GM23338 (cell line): ENCODE results near the gene RAB40B. TPM values are rescaled to one million over a fixed set of nuclear protein-coding genes. Genes with fewer than 3 reads are reported as not detected.

Source experiments
- ATAC-seq: fragments of 200-7000 bp; cut with Tn5 transposase; 3 replicates; pipeline ENCODE4 v1.9.1; 2020
- DNase-seq: peaks from one replicate; pipeline ENCODE4 v3.0.0-alpha.2; 2015; ENCODE audit warnings: low spot score
- H2AFZ ChIP-seq: fragments of 200-600 bp; sonication (generic); 2 replicates; pipeline ENCODE4 v1.8.0; 2016; ENCODE audit warnings: antibody characterized with exemption, mild to moderate bottlenecking, moderate library complexity
- H3F3A ChIP-seq: fragments of 200-600 bp; sonication (generic); replicated peaks from 2 replicates; pipeline ENCODE4 v1.8.0; 2017; ENCODE audit warnings: antibody characterized with exemption, mixed run types, low read depth
- H3K27ac ChIP-seq: fragments of 200-600 bp; sonication (generic); 2 replicates; pipeline ENCODE4 v1.6.1; 2016; ENCODE audit warnings: low read depth
- H3K27me3 ChIP-seq: fragments of 200-600 bp; sonication (generic); 2 replicates; pipeline ENCODE4 v1.8.0; 2016; ENCODE audit warnings: mild to moderate bottlenecking, mixed run types, moderate library complexity; ENCODE audit not compliant: insufficient read depth
- H3K36me3 ChIP-seq: fragments of 200-600 bp; sonication (generic); 2 replicates; pipeline ENCODE4 v1.8.0; 2016; ENCODE audit warnings: mild to moderate bottlenecking; ENCODE audit not compliant: insufficient read depth
- H3K4me1 ChIP-seq: fragments of 200-600 bp; sonication (generic); 2 replicates; pipeline ENCODE4 v1.8.0; 2016; ENCODE audit warnings: mild to moderate bottlenecking, moderate library complexity; ENCODE audit not compliant: insufficient read depth
- H3K4me2 ChIP-seq: fragments of 200-600 bp; sonication (generic); 2 replicates; pipeline ENCODE4 v1.7.1; 2017; ENCODE audit warnings: mixed run types
- H3K4me3 ChIP-seq: fragments of 200-600 bp; sonication (generic); 2 replicates; pipeline ENCODE4 v1.6.1; 2016; ENCODE audit warnings: mixed run types
- H3K79me2 ChIP-seq: fragments of 200-600 bp; sonication (generic); replicated peaks from 2 replicates; pipeline ENCODE4 v1.8.0; 2017; ENCODE audit warnings: mild to moderate bottlenecking; ENCODE audit not compliant: insufficient read depth
- H3K9me2 ChIP-seq: fragments of 200-600 bp; sonication (generic); 2 replicates; pipeline ENCODE4 v1.8.0; 2017; ENCODE audit not compliant: insufficient read depth
- H4K20me1 ChIP-seq: fragments of 200-600 bp; sonication (generic); replicated peaks from 2 replicates; pipeline ENCODE4 v1.8.0; 2017; ENCODE audit warnings: mild to moderate bottlenecking; ENCODE audit not compliant: insufficient read depth
- H3K27ac Mint-ChIP-seq: 2 replicates; pipeline ENCODE4 v1.8.0; 2020; ENCODE audit warnings: inconsistent platforms, mild to moderate bottlenecking, moderate library complexity, mixed read lengths
- H3K27me3 Mint-ChIP-seq: 3 replicates; pipeline ENCODE4 v1.8.0; 2022; ENCODE audit warnings: low read depth, mild to moderate bottlenecking, moderate library complexity, mixed read lengths, inconsistent platforms; ENCODE audit not compliant: insufficient read depth, poor library complexity
- H3K36me3 Mint-ChIP-seq: 3 replicates; pipeline ENCODE4 v1.8.0; 2021; ENCODE audit warnings: low read depth, mild to moderate bottlenecking, inconsistent platforms, moderate library complexity, mixed read lengths
- H3K4me1 Mint-ChIP-seq: 3 replicates; pipeline ENCODE4 v1.8.0; 2020; ENCODE audit warnings: mild to moderate bottlenecking, inconsistent platforms, mixed read lengths
- H3K4me3 Mint-ChIP-seq: 3 replicates; pipeline ENCODE4 v1.8.0; 2021; ENCODE audit warnings: moderate library complexity, mild to moderate bottlenecking, inconsistent platforms, mixed read lengths
- H3K9me3 Mint-ChIP-seq: 3 replicates; pipeline ENCODE4 v1.8.0; 2020; ENCODE audit warnings: moderate library complexity, mild to moderate bottlenecking, inconsistent platforms, mixed read lengths
- ETS1 ChIP-seq: IDR thresholded peaks from 2 replicates; pipeline ENCODE4 v1.6.1; 2016; ENCODE audit warnings: antibody characterized with exemption
- EZH2phosphoT487 ChIP-seq: fragments of 200-600 bp; sonication (generic); IDR thresholded peaks from one replicate; pipeline ENCODE4 v1.8.1; 2018; ENCODE audit warnings: antibody characterized with exemption; ENCODE audit not compliant: unreplicated experiment
- NANOG ChIP-seq: IDR thresholded peaks from 2 replicates; pipeline ENCODE4 v1.6.1; 2016; ENCODE audit warnings: antibody characterized with exemption, borderline replicate concordance
- ZNF462 ChIP-seq: fragments of 250-450 bp; sonication (Bioruptor Pico); IDR thresholded peaks from 2 replicates; pipeline ENCODE4 v1.5.0; 2020; ENCODE audit warnings: mild to moderate bottlenecking, moderate library complexity
- polyA plus RNA-seq: library from polyadenylated mRNA; unstranded; fragments of >200 nt; fragmentation: Nextera tagmentation; extraction: Ambion mirVana; gene quantifications from 2 replicates; pipeline ENCODE4 v1.2.1, GENCODE V29; 2016
- total RNA-seq: library from RNA; depleted of rRNA; stranded (reverse); fragments of >200 nt; shearing (Covaris generic); gene quantifications from 2 replicates; pipeline ENCODE4 v1.2.3, GENCODE V29; 2014
- TF ChIP-seq, protein P1 (sequence below): IDR thresholded peaks from one replicate; pipeline ENCODE4 v1.6.1; 2018; ENCODE audit warnings: antibody characterized with exemption; ENCODE audit not compliant: unreplicated experiment

Gene RAB40B
- total and polyA plus RNA-seq, 2 experiments from 2014 or later, result 4.2 to 5.2 TPM

- TF ChIP-seq ZNF462 (CRISPR knock-in tag), result no peak
These were observed 33.8 kb downstream of the RAB40B start (continued) for GRCh38 chr17:82664701-82665182.

DNA sequence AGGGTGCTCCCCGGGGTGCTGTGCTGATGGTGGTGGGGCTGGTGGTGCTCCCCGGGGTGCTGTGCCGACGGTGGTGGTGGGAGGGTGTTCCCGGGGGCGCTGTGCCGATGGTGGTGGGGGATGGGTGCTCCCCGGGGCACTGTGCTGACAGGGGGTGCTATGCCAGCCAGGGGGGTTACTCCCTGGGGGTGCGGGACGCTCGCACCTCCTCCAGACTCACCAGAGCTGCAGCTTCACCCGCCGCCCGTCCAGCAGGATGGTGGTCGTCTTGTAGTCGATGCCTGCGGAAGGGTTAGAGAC lies 34.3 kb downstream of the RAB40B start:
- no peaks in the 10 kb centered on the region for H4K20me1 ChIP-seq
- no peak overlapping the region for H3K4me2 ChIP-seq
- H3K27me3 ChIP-seq, result no peaks in the 10 kb centered on the region
- no peak overlapping the region for H3K27ac Mint-ChIP-seq
- no peak overlapping the region for H3K27ac ChIP-seq
- H2AFZ ChIP-seq, result no peak overlapping the region
- ATAC-seq (no peak), DNase-seq (no peak)
- H3K4me1 ChIP-seq, result no peaks in the 10 kb centered on the region
- no peaks in the 10 kb centered on the region for H3K79me2 ChIP-seq
- no peaks in the 10 kb centered on the region for H3F3A ChIP-seq
- H3K9me2 ChIP-seq, result no peaks in the 10 kb centered on the region
- H3K9me3 Mint-ChIP-seq, result peaks cover 5% of the 10 kb centered on the region; the same call in 1 of the 3 replicates
- no peak overlapping the region for H3K4me3 Mint-ChIP-seq
- no peaks in the 10 kb centered on the region; the same call in 2 of the 3 replicates for H3K36me3 Mint-ChIP-seq
- peaks cover 15% of the 10 kb centered on the region for H3K27me3 Mint-ChIP-seq
- peaks cover 4% of the 10 kb centered on the region; the same call in 2 of the 3 replicates for H3K4me1 Mint-ChIP-seq
- H3K4me3 ChIP-seq, result no peak overlapping the region
- H3K36me3 ChIP-seq, result no peaks in the 10 kb centered on the region
- TF ChIP-seq ETS1 (no peak), EZH2phosphoT487 (no peak), NANOG (no peak)
- TF ChIP-seq, protein P1, sequence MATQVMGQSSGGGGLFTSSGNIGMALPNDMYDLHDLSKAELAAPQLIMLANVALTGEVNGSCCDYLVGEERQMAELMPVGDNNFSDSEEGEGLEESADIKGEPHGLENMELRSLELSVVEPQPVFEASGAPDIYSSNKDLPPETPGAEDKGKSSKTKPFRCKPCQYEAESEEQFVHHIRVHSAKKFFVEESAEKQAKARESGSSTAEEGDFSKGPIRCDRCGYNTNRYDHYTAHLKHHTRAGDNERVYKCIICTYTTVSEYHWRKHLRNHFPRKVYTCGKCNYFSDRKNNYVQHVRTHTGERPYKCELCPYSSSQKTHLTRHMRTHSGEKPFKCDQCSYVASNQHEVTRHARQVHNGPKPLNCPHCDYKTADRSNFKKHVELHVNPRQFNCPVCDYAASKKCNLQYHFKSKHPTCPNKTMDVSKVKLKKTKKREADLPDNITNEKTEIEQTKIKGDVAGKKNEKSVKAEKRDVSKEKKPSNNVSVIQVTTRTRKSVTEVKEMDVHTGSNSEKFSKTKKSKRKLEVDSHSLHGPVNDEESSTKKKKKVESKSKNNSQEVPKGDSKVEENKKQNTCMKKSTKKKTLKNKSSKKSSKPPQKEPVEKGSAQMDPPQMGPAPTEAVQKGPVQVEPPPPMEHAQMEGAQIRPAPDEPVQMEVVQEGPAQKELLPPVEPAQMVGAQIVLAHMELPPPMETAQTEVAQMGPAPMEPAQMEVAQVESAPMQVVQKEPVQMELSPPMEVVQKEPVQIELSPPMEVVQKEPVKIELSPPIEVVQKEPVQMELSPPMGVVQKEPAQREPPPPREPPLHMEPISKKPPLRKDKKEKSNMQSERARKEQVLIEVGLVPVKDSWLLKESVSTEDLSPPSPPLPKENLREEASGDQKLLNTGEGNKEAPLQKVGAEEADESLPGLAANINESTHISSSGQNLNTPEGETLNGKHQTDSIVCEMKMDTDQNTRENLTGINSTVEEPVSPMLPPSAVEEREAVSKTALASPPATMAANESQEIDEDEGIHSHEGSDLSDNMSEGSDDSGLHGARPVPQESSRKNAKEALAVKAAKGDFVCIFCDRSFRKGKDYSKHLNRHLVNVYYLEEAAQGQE, result no peak
